OCI-LY1 (cell line): ENCODE data around the gene COMMD7.

Experiments used
- CTCF ChIP-seq: fragments of 200-600 bp; sonication (generic), shearing (Covaris generic); IDR thresholded peaks from 2 replicates; pipeline ENCODE4 v1.5.1; 2017; ENCODE audit warnings: mild to moderate bottlenecking, antibody characterized with exemption, low read length, moderate library complexity, mixed read lengths
- EZH2 ChIP-seq: fragments of 200-600 bp; sonication (generic), shearing (Covaris generic); IDR thresholded peaks from 2 replicates; pipeline ENCODE4 v1.8.0; 2017; ENCODE audit warnings: borderline replicate concordance, mixed run types, mild to moderate bottlenecking, antibody characterized with exemption, low read length, moderate library complexity, mixed read lengths

DNA sequence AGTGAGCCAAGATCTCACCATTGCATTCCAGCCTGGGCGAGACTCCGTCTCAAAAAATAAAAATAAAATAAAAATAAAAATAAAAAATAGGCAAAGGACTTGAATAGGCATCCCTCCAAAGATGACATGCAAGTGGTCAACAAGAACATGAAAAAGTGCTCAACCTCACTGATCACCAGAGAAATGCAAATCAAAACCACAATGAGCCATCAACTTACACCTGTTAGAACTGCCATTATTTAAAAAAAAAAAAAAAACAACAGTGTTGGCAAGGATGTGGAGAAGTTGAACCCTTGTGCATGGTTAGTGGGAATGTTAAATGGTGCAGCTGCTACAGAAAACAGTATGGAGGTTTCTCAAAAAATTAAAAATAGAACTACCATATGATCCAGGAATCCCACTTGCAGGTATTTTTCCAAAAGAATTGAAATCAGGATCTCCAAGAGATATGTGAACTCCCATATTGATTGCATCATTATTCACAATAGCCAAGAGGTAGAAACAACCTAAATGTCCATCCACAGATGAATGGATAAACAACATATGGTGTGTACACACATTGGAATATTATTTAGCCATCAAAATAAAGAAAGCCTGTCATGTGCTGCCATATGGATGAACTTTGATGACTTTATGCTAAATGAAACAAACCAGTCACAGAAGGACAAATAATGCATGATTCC is 72.4 kb downstream of the COMMD7 start:
- TF ChIP-seq EZH2 (no peak), CTCF (no peak)
